Stimulated activated CD8-positive, alpha-beta memory T cell treated with anti-CD3 and anti-CD28 coated beads, Interleukin-2, amount 100 ng/mL, for 1 hour (primary cell): ENCODE data around the gene PRKCE.

Experiments used
- DNase-seq, 2 donors: peaks; one replicate each; pipeline ENCODE4 v3.0.0-alpha.2; 2020; ENCODE audit warnings: low read depth in 2 of 2

The PRKCE gene

DNA sequence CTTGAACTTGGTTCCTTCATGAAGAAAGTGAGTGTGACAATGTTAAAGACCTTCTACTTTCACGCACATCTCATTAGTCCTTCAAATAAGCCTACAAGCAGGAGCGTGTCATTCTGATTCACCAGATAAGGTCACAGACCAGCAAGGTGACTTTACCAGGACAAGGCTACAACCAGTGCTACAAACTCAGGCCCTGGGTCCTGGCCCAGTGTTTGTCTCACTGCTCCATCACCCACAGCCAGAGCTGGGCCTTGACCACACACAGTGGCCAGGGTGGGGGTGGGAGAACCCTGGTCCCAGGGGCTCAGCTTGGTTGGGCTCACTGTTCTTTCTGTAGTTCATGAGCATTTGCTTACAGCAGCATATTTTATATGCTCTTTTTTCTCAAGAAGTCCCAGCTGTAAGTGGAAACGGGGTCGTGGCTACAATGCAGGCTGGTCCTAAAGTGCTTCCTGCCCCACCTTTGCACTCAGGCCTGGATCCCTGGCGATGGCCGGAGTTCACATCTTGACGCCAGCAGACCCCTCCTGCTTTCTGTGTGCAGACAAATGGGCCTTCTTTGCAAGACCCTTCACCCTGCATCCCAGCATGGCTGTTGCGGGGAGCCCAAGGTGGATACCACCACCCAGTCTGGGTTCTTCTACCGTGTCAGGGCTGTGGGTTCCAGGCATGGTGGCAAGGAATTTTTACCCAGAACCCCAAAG is 492.1 kb downstream of the PRKCE start:
- no peak for DNase-seq

DNA sequence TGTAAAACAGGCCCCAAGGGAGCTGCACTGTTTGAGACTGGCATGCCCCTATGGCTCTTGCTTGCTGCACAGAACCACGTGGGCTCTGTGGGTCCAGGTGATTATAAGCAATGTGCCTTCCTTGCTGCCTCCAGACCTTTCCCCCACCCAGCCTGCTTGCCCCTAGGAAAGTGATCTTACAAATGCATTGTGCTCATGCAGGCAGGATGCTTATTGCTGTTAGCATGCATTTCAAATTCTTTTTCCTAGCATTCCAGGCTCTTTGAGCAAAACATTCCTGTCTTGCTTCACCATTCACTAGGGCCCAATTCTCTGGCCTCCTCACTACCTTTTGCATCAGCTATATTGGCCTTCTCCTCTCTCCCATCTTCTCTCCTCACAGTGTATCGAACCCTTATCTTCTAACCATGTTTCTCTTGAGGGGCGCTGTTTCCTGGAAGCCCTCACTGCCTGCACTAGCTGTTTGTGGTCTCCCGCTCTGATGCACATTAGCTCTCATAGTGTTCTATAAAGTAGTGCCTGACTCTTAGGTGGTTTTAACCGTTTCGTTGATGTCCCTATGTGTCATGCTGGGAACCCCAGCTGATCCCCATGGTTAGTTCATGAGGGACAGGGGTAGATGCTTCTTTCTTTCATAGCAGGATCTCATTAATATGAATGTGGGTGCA is 492.8 kb downstream of the PRKCE start:
- no peak for DNase-seq

DNA sequence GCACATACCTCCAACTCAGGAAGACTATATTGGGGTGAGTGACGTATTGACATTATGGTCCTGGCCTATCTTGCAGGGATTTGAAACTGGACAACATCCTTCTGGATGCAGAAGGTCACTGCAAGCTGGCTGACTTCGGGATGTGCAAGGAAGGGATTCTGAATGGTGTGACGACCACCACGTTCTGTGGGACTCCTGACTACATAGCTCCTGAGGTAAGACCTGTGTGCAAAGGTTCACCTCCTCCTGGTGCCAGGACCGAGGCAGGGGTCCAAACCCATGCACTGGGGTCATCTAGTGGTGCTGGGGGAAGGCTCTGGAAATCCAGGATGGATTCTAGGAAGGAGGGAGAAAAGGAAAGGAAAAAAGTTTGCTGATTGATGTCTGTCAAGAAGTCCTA is 493.5 kb downstream of the PRKCE start:
- no peak for DNase-seq

GRCh38 chr2:46145840-46146239 is 494.4 kb downstream of the PRKCE start:
- DNase-seq: no peak

- DNase-seq: no peak
Observed at GRCh38 chr2:46146866-46147502, 495.5 kb downstream of the PRKCE start.

DNA sequence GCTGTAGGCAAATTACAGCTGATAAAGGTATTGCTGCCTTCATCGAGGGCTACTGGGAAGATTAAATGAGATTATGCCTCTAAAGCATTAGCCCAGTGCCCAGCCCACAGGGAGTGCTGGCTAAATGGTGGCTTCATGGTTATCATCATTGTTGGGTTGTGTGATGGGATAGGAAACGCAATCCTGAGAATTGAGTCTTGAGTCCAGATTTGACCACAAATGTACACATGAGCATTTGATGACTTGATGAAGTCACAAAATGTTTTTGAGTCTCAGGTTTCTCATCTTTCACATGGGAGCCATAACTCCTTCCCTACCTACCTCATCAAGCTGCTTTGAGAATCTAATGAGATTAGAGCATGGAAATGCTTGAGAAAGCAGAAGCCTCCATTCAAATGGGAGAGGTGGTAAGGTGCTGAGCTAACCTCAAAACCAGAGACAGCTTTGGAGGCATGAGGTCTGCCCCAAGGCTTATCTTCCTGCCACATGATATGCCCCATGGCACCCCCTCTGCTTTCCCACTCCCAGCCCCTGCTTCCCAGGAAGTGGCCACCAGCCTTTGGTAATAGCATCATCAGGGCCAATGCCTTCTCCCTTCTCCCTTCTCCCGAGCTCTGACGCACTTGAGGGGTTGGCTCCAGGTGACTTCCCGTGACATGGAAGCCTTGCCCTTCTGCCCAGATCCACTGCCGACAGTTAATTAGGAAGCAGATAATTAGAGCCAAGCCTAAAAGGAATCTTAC is 496.3 kb downstream of the PRKCE start:
- DNase-seq: no peak

DNA sequence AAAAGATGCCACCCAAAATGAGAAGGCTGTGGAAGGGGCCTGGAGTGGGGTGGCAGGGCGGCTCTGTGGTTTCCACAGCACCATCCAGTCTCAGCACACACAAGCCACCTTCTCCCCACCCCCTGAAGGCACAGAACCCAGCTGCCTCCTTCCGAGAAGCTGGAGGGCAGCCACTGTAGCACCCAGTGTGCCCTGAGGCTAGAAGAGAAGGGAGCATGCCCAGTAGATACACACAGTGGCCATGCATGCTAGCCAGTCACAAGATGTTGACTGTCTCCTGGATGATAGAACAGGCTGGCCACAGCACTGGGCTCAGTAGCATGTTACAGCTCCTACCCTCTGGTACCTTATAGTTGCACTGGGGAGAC is 496.9 kb downstream of the PRKCE start:
- no peak for DNase-seq

- no peak for DNase-seq
Observed at GRCh38 chr2:46150445-46150955, 499.0 kb downstream of the PRKCE start.

GRCh38 chr2:46151577-46151976 is 500.1 kb downstream of the PRKCE start:
- DNase-seq: no peak

DNA sequence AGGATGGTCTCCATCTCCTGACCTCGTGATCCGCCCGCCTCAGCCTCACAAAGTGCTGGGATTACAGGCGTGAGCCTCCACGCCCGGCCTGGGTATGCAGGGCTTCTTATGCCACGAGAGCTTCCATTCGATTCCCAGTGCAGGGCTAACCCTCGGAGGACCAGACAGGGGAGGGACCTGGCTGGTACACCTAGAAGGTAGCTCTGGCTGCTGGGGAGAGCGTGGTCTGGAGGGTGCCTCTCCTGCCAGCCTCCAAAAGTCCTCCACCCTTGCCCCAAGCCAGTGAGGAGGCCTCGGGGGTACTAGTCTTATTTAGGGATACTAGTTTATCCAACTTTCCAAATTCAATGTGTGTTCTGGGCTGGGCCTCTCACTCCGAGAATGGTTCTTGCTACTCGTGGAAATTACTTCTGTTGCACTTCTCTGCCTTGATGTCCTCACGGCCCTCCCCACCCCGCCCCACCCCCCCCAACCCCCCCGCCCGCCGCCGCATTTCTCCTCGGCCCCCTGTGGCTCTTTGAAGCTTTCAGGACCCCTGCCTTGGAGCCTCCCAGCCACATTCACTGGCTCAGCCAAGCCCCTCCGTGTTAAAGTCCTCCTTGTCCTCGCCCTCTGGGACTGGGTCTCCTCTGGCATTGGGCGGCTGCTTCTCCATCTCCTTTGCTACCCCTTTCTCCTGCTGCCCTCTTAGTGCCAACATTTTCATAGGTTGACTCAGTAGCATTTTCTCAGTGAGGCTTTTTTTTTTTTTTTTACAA is 502.7 kb downstream of the PRKCE start:
- DNase-seq: no peak

GRCh38 chr2:46157072-46157965 is 505.8 kb downstream of the PRKCE start:
- DNase-seq: no peak

GRCh38 chr2:46157966-46158310 is 506.5 kb downstream of the PRKCE start:
- DNase-seq: no peak

DNA sequence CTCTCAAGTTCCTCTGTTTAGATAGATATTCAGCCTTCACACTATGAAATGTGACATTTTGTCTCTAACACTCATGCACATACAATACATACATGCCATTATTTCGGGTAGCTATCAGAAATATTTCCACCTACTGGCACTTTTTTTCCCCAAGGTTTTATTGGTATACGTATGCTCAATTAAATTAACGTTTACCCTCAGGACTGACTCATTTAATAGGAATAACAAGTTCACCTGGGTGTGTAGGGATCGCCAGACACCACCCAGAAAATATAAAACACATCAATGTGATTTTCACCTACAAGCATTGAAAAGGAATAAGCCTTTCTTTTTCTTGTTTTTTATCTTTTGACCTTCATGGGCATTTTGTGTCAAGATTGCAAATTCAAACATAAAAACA is 507.2 kb downstream of the PRKCE start:
- no peak for DNase-seq

GRCh38 chr2:46160326-46160725 is 508.9 kb downstream of the PRKCE start:
- DNase-seq: no peak

GRCh38 chr2:46161315-46161714 is 509.8 kb downstream of the PRKCE start:
- DNase-seq: no peak

DNA sequence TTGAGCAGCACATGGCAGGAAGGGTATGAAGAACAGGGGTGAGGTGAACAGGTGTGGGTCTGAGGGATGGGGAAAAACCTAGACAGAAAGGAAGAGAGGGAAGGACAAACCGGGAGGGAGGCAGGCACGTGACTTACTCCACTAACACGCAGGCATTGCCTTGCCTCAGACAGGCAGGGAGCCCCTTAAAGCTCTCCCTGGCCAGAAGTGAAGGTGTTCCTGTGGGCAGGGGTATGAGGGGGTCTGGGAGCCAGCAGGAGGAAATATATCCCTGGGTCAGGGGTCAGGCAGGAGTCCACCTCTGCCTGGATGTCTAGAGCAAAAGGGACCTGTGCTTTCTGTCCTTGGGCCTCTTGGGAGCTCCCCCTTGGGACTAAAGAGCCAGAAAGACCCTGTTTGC is 510.4 kb downstream of the PRKCE start:
- no peak for DNase-seq

DNA sequence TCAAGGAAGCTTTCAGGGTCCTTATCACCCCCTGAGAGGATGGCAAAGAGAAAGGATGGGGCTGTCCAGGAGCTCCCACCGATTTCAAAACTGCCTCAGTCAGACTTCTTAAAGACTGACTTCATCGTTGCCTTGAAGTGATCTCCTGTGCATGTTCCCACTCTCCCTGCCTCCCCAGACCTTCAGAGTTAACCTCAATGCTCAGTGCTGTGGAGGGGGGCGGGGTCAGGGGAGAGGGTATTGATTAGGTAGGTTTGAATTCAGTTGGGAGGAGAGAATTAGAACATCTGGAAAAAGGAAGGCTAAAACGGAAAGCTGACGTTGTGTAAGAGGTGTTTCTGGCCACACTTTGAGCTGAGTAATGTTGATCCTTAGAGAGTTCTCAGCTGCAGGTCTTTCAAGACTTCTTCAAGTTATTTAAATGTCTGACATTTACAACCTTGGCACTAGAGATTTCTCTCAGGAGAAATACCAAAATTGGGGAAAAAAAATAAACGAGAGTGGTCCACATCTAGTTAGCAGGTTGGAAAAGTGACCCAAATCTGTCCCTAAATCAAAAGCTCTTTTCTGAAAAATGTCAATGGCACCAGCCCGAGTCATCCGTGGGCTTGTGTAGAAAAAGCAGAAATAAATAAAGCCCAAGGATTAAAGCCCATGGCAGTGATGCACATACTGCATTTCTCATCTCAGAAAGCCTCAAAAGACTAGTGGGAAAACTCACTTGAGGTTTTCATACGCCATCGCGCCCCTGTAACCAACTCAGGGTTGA is 511.0 kb downstream of the PRKCE start:
- no peak for DNase-seq

DNA sequence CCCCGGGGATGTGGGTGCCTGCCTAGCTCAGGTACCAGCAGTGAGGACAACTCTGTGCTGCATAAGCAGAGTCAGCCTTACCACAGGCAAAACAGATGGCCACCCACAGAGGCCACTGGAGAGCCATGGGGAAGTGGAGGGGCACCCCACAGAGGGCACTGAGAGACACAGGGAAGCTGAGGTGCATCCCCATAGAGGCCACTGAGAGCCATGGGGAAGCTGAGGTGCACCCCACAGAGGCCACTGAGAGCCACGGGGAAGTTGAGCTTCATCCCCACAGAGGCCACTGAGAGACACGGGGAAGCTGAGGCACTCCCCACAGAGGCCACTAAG is 511.6 kb downstream of the PRKCE start:
- DNase-seq: no peak

- no peak for DNase-seq
Observed at GRCh38 chr2:46163804-46164528, 512.5 kb downstream of the PRKCE start.
